Ectodermal cell (in vitro differentiated cells): ENCODE data around the gene SMARCA4.
A peak's percentile ranks its signal among the peaks of the same experiment; 100 is the strongest.

ENCODE experiments used
- H3K27ac ChIP-seq: 2 replicates; pipeline ENCODE4 v1.7.0; 2013; ENCODE audit warnings: mild to moderate bottlenecking, low read depth, low read length; ENCODE audit not compliant: insufficient read depth, poor library complexity, severe bottlenecking
- H3K27me3 ChIP-seq: 2 replicates; pipeline ENCODE4 v1.7.0; 2013; ENCODE audit warnings: mild to moderate bottlenecking, low read length; ENCODE audit not compliant: insufficient read depth, control insufficient read depth, poor library complexity, severe bottlenecking
- H3K36me3 ChIP-seq: one replicate; pipeline ENCODE4 v1.7.0; 2013; ENCODE audit warnings: low read length; ENCODE audit not compliant: control insufficient read depth, insufficient read depth
- H3K4me1 ChIP-seq: one replicate; pipeline ENCODE4 v1.7.0; 2013; ENCODE audit warnings: low read length; ENCODE audit not compliant: control insufficient read depth, insufficient read depth
- H3K4me3 ChIP-seq: 2 replicates; pipeline ENCODE4 v1.7.0; 2013; ENCODE audit warnings: low read depth, low read length, control low read depth; ENCODE audit not compliant: insufficient read depth
- H3K9me3 ChIP-seq: 2 replicates; pipeline ENCODE4 v1.7.0; 2013; ENCODE audit warnings: mild to moderate bottlenecking, low read length, moderate library complexity; ENCODE audit not compliant: control insufficient read depth
- WGBS, 2 experiments: methylation state at CpG; one replicate each; pipeline ENCODE4 v1.1.7; 2013; ENCODE audit warnings: missing lambda C conversion rate in 2 of 2; 5-methylcytosine and 5-hydroxymethylcytosine counted together

Gene SMARCA4

GRCh38 chr19:10920781-10921180 lies 40.0 kb upstream of the SMARCA4 start:
- 94 to 95% methylated on average over 16 of the region's 16 CpGs for WGBS, 2 experiments
- no peak overlapping the region for H3K4me3 ChIP-seq
- no peaks in the 10 kb centered on the region for H3K9me3 ChIP-seq
- no peaks in the 10 kb centered on the region for H3K27me3 ChIP-seq
- H3K36me3 ChIP-seq: peaks cover 24% of the 10 kb centered on the region
- H3K27ac ChIP-seq: no peak overlapping the region
- H3K4me1 ChIP-seq: no peaks in the 10 kb centered on the region

- Histone ChIP-seq H3K27ac (no peak overlapping the region), H3K27me3 (no peaks in the 10 kb centered on the region), H3K36me3 (peaks cover 22% of the 10 kb centered on the region), H3K4me3 (no peak overlapping the region), H3K9me3 (no peaks in the 10 kb centered on the region), H3K4me1 (no peaks in the 10 kb centered on the region)
- WGBS, 2 experiments: 94% methylated on average over 43 of the region's 43 CpGs
These were observed 39.5 kb upstream of the SMARCA4 start for GRCh38 chr19:10921199-10921909.

- no peak overlapping the region for H3K4me3 ChIP-seq
- no peak overlapping the region for H3K27ac ChIP-seq
- H3K27me3 ChIP-seq: no peaks in the 10 kb centered on the region
- H3K9me3 ChIP-seq: no peaks in the 10 kb centered on the region
- peaks cover 19% of the 10 kb centered on the region for H3K36me3 ChIP-seq
- no peaks in the 10 kb centered on the region for H3K4me1 ChIP-seq
- WGBS, 2 experiments: 92 to 94% methylated on average over 33 of the region's 33 CpGs
These were observed 38.8 kb upstream of the SMARCA4 start for GRCh38 chr19:10921910-10922637.

- Histone ChIP-seq H3K27me3 (no peaks in the 10 kb centered on the region), H3K36me3 (peaks cover 19% of the 10 kb centered on the region), H3K4me3 (no peak overlapping the region), H3K27ac (no peak overlapping the region), H3K4me1 (no peaks in the 10 kb centered on the region), H3K9me3 (no peaks in the 10 kb centered on the region)
- 88 to 94% methylated on average over 13 of the region's 13 CpGs for WGBS, 2 experiments
These were observed 38.2 kb upstream of the SMARCA4 start for GRCh38 chr19:10922638-10923014.

GRCh38 chr19:10923260-10924112 lies 37.3 kb upstream of the SMARCA4 start:
- Histone ChIP-seq H3K9me3 (no peaks in the 10 kb centered on the region), H3K27me3 (no peaks in the 10 kb centered on the region), H3K36me3 (peaks cover 19% of the 10 kb centered on the region), H3K27ac (no peak overlapping the region), H3K4me1 (no peaks in the 10 kb centered on the region), H3K4me3 (no peak overlapping the region)
- WGBS, 2 experiments: 96% methylated on average over 29 of the region's 29 CpGs

- H3K4me3 ChIP-seq: no peak overlapping the region
- peaks cover 9% of the 10 kb centered on the region for H3K36me3 ChIP-seq
- 93 to 95% methylated on average over 13 of the region's 13 CpGs for WGBS, 2 experiments
- no peaks in the 10 kb centered on the region for H3K27me3 ChIP-seq
- H3K4me1 ChIP-seq: no peaks in the 10 kb centered on the region
- no peaks in the 10 kb centered on the region for H3K9me3 ChIP-seq
- no peak overlapping the region for H3K27ac ChIP-seq
These were observed 36.2 kb upstream of the SMARCA4 start for GRCh38 chr19:10924597-10924996.

- no peaks in the 10 kb centered on the region for H3K27me3 ChIP-seq
- H3K9me3 ChIP-seq: no peaks in the 10 kb centered on the region
- peak overlapping the region; percentile 96 for H3K4me3 ChIP-seq
- H3K27ac ChIP-seq: no peak overlapping the region
- peaks cover 7% of the 10 kb centered on the region for H3K36me3 ChIP-seq
- peaks cover 3% of the 10 kb centered on the region for H3K4me1 ChIP-seq
- WGBS, 2 experiments: 19 to 20% methylated on average over 47 of the region's 47 CpGs
These were observed 32.9 kb upstream of the SMARCA4 start for GRCh38 chr19:10927730-10928562.

- Histone ChIP-seq H3K27me3 (no peaks in the 10 kb centered on the region), H3K27ac (peak within 1 kb of the TSS; percentile 26), H3K36me3 (peaks cover 3% of the 10 kb centered on the region), H3K4me1 (peaks cover 3% of the 10 kb centered on the region), H3K9me3 (no peaks in the 10 kb centered on the region), H3K4me3 (peak within 1 kb of the TSS; percentile 96)
- WGBS, 2 experiments: 0% methylated on average over 96 of the region's 96 CpGs
These were observed 32.0 kb upstream of the SMARCA4 start, which contains the start of the genes TIMM29 and YIPF2 for GRCh38 chr19:10928563-10929401. Gene TIMM29, plus strand, starts transcription at chr19:10928811. Its CDS starts 12 bp downstream, at chr19:10928823. Gene YIPF2, minus strand, starts transcription at chr19:10928639. Its CDS starts 229 bp downstream, at chr19:10928410.

GRCh38 chr19:10929402-10929794 lies 31.4 kb upstream of the SMARCA4 start:
- Histone ChIP-seq H3K36me3 (no peaks in the 10 kb centered on the region), H3K27ac (no peak overlapping the region), H3K4me1 (peaks cover 3% of the 10 kb centered on the region), H3K9me3 (no peaks in the 10 kb centered on the region), H3K4me3 (peak overlapping the region; percentile 96), H3K27me3 (no peaks in the 10 kb centered on the region)
- WGBS, 2 experiments: 14 to 16% methylated on average over 27 of the region's 27 CpGs
